ENCODE measurements around the gene CTNNB1. TPM values are rescaled to one million over a fixed set of nuclear protein-coding genes. Genes with fewer than 3 reads are reported as not detected.

The CTNNB1 gene
- total and polyA plus RNA-seq, 2 experiments from 2014 or later: 89.4 to 566 TPM

DNA sequence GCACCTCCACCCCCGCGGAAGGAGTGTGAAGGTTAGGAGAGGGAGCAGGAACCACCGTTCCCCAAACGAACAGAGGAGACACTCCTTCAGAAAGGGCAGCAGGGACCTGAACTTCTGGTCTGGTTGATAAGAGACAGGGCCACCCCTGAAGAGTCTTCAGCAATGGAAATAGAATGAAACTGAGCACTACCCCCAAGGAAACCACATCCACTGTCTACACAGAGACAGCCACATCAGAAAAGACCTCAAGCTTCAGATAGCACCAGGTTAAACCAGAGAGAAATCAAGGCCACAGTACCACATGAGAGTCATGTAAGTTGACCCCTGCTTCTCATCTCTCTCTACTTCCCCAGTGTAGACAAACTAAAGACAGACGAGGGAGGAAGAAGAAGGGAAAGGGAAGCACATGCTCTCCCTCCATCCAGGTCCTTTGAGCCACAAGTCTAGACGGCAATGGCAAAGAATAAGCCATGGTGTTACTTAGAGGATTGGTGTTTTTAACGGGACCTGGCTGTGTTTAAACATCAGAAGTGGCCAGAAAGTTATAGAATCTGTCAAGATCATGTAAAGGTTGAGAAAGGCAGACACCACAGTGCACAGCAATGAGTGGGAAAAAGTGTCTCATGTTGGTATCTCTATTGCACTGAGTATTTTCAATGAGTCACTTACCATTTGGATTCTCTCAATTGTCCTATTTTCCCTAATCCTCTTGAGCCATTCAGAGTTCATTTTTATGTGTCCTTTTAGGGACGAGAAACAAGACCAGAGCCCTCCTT, 31.4 kb upstream of the CTNNB1 start:
- H3K27me3 Mint-ChIP-seq (ENCODE audit: insufficient read depth, low read depth, poor library complexity): peaks cover 5% of the 10 kb centered on the region

More for the DNA sequence above, 31.4 kb upstream of the CTNNB1 start:
- Histone ChIP-seq H3K79me2 (replicated peaks; ENCODE audit: insufficient read depth) (no peaks in the 10 kb centered on the region), H3K27me3 (ENCODE audit: insufficient read depth) (no peaks in the 10 kb centered on the region), H3K4me3 (no peak overlapping the region), H3K36me3 (ENCODE audit: insufficient read depth) (no peaks in the 10 kb centered on the region), H3K9me2 (ENCODE audit: insufficient read depth) (peaks cover 28% of the 10 kb centered on the region), H3F3A (replicated peaks; ENCODE audit: low read depth) (no peaks in the 10 kb centered on the region), H3K4me2 (no peak overlapping the region), H2AFZ (no peak overlapping the region), H4K20me1 (replicated peaks; ENCODE audit: insufficient read depth) (no peaks in the 10 kb centered on the region), H3K4me1 (ENCODE audit: insufficient read depth) (peaks cover 6% of the 10 kb centered on the region; the same call in 1 of the 2 replicates), H3K27ac (ENCODE audit: low read depth) (no peak overlapping the region)
- Mint-ChIP-seq H3K4me3 (no peak overlapping the region), H3K4me1 (peaks cover 21% of the 10 kb centered on the region), H3K36me3 (ENCODE audit: low read depth) (no peaks in the 10 kb centered on the region), H3K27ac (no peak overlapping the region), H3K9me3 (no peaks in the 10 kb centered on the region)
- ATAC-seq (no peak), DNase-seq (ENCODE audit: low spot score) (no peak)
- TF ChIP-seq JUNB (IDR thresholded peaks at IDR 0.05; ENCODE audit: unreplicated experiment): no peak
- TF ChIP-seq NANOG (IDR thresholded peaks at IDR 0.05; ENCODE audit: borderline replicate concordance): no peak
- TF ChIP-seq EZH2 (IDR thresholded peaks at IDR 0.05; ENCODE audit: low read depth, unreplicated experiment): no peak
- no peak for TF ChIP-seq STAT1 (IDR thresholded peaks at IDR 0.05; ENCODE audit: unreplicated experiment)
- TF ChIP-seq, protein P1, sequence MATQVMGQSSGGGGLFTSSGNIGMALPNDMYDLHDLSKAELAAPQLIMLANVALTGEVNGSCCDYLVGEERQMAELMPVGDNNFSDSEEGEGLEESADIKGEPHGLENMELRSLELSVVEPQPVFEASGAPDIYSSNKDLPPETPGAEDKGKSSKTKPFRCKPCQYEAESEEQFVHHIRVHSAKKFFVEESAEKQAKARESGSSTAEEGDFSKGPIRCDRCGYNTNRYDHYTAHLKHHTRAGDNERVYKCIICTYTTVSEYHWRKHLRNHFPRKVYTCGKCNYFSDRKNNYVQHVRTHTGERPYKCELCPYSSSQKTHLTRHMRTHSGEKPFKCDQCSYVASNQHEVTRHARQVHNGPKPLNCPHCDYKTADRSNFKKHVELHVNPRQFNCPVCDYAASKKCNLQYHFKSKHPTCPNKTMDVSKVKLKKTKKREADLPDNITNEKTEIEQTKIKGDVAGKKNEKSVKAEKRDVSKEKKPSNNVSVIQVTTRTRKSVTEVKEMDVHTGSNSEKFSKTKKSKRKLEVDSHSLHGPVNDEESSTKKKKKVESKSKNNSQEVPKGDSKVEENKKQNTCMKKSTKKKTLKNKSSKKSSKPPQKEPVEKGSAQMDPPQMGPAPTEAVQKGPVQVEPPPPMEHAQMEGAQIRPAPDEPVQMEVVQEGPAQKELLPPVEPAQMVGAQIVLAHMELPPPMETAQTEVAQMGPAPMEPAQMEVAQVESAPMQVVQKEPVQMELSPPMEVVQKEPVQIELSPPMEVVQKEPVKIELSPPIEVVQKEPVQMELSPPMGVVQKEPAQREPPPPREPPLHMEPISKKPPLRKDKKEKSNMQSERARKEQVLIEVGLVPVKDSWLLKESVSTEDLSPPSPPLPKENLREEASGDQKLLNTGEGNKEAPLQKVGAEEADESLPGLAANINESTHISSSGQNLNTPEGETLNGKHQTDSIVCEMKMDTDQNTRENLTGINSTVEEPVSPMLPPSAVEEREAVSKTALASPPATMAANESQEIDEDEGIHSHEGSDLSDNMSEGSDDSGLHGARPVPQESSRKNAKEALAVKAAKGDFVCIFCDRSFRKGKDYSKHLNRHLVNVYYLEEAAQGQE (IDR thresholded peaks at IDR 0.05; ENCODE audit: unreplicated experiment): no peak
- no peak for TF ChIP-seq ZNF462 (CRISPR knock-in tag; IDR thresholded peaks at IDR 0.05)
